GM21367 (cell line): Measurements from ENCODE around the gene IMPDH2.

Experiments used
- ATAC-seq: cut with Tn5 transposase; IDR thresholded peaks from one replicate; pipeline ENCODE4 v1.9.1; 2021; ENCODE audit not compliant: unreplicated experiment

Gene IMPDH2

DNA sequence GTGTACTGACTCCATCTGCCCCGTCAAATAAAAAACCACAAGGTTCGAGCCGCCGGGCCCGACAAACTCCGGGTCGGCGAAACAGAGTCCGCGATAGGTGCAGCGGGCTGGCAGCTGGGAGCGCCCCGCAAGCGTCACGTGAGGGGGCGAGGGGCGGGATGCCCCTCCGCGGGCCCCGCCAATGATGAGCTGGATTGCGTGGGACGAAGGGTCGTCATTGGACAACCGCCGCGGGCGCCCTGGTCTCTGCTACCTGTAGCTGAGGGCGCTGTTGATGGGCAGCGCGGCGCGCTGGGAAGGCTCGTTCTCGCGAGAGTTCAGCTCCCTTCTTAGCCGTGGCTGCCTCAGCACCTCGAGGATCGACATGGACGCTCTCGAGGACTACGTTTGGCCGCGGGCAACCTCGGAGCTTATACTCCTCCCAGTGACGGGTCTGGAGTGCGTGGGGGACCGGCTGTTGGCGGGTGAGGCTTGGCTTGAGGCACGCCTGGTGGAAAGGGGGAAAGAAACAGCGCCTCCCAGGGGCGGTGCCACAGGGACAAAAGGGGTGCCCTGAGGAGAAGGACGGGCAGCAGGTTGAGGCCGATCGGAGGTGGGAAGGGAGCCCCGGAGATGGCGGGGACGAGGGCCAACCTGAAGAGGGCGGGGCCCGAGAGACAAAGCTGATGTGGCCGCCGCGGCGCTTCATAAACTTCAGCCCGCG, 22.0 kb downstream of the IMPDH2 start, which contains the start of gene WDR6:
WDR6 (plus strand) TSS at position 324 of the 703 bp plus-strand sequence; CDS start at position 365, 41 bp downstream.
- peak; percentile 82 for ATAC-seq

DNA sequence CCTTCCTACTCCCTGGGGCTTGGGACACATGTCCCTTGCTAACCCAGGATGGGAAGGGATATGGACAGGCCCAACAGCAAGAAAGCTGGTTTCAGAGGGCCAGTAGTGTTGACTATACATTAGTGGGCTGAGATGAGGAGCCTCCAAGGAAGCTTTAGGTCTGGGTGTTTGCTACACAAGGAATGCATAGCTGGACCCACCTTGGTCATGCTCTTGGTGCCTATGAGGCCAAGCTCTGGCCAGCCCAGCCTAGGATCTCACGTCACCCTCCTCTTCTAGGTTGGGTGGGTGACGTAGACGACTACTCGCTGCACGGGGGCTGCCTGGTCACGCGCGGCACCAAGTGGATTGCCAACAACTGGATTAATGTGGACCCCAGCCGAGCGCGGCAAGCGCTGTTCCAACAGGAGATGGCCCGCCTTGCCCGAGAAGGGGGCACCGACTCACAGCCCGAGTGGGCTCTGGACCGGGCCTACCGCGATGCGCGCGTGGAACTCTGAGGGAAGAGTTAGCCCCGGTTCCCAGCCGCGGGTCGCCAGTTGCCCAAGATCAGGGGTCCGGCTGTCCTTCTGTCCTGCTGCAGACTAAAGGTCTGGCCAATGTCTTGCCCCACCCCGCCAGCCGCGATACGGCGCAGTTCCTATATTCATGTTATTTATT, 22.7 kb downstream of the IMPDH2 start:
- ATAC-seq, result no peak

DNA sequence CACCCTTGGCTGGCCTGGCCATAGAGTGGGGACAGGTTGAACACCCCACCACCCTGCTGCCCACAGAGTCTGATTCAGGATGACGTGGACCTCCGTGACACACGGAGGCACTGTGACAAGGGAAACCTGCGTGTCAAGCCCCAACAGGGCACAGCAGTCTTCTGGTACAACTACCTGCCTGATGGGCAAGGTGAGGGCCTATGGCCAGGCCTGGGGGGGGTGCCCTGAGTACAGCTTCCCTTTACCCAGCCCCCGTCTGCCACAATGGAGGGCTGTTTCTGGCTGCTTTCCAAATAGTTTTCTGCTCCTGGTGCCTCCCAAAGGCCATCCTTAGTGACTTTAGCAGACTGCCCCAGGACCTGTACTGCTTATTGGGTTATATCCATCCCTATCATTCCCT, 23.2 kb downstream of the IMPDH2 start:
- ATAC-seq, result no peak

DNA sequence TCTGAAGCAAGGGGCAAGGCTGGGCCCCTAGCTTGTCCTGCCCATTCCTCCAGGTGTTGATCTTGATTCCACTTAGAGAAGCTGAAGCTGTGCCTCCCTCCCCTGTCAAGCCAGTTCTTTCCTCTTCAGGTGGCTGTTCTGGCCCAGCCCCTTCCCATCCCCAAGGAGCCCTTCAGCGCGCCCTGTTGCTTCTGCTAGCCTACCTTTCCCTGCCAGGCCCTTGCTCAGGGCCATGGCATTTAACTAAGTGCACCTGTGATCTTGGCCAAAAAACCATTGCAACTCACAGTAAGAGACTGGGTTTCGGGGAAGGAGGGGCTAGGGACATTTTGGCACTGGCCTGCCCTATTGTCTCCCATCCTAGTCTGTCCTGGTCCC, 23.9 kb downstream of the IMPDH2 start:
- no peak for ATAC-seq

DNA sequence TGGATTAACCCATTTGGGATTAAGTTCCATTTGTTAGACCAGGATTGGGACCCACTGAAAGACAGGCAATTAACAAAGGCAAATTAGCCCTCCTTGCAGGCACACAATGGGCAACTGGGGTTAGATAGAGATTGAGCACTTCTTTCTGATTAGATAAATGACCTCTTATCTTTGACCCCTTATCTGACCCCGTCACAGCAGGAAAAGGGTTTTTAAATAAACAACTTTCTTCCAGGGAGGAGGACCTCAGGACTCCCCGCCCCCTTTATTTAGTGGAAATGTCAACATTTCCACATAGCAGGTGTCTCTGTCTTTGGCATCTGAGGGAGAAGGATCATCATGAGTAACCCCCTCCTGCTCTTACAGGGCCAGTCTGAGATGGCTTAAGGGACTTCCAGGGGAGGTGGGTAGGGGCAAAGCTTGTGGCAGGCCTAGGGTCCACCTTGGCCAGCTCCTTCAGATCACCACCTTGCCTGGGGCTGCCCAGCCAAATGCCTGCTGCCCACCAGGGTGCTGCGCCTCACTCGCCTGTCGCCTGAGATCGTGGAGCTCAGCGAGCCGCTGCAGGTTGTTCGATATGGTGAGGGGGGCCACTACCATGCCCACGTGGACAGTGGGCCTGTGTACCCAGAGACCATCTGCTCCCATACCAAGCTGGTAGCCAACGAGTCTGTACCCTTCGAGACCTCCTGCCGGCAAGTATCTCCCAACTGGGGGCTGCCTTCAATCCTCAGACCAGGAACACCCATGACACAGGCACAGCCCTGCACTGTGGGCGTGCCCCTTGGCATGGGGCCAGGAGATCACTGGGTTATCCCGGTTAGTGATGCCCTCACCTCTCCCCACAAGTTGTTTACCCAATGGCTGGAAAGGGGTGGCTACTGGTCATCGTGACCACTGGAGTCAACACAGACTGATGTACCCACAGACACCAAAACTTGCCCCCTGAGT, 24.6 kb downstream of the IMPDH2 start:
- no peak for ATAC-seq

DNA sequence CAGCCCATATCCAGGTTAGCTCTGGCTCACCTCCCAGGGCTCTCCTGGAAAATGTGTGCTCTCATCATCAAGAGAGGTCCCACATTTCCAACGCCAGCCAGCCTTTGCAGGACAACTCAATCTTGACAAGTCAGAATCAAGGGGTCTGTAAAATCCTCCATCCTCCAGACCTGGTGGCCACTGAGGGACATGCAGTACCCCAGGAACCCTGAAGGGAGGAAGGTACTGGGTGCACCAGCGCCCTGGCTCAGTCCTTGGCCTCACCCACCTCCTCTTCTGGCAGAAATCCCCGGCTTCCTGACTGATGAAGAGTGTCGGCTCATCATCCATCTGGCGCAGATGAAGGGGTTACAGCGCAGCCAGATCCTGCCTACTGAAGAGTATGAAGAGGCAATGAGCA, 28.0 kb downstream of the IMPDH2 start:
- no peak for ATAC-seq

DNA sequence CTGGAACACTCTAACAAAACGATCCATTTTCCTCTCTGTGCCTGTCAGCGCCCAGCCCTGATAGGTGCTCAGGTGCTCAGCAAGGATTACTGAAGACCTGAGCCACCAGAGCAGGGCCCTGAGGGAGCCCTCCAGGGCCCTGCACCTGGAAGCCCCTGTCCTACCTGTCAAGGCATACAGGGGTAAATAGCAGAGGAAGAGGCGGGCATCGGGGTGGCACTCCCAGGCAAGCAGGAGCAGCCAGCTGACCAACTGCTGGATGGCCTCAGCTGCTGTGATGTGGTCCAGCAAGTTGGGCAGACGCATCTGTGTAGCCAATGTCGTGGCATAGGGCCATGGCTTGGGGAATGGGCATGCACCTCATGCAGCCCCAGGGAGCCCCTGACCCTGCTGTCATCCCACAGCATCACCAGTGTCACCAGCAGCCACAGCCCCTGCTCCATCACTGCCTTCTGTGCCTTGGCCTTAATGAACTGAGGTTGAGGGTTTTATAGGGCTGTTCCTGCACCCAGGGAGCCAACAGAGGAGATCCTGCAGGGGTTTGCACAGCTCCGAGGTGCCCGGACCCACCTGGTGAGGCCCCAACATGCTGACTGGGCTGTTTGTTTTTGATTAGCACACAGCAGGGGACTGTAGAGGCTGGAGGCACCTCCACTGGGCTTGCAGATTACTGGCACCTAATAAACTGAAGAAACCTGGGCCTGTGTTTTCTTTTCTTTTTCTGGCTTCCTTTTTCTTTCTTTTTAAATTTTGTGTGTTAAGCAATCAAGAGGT, 29.9 kb downstream of the IMPDH2 start:
- ATAC-seq, result no peak

DNA sequence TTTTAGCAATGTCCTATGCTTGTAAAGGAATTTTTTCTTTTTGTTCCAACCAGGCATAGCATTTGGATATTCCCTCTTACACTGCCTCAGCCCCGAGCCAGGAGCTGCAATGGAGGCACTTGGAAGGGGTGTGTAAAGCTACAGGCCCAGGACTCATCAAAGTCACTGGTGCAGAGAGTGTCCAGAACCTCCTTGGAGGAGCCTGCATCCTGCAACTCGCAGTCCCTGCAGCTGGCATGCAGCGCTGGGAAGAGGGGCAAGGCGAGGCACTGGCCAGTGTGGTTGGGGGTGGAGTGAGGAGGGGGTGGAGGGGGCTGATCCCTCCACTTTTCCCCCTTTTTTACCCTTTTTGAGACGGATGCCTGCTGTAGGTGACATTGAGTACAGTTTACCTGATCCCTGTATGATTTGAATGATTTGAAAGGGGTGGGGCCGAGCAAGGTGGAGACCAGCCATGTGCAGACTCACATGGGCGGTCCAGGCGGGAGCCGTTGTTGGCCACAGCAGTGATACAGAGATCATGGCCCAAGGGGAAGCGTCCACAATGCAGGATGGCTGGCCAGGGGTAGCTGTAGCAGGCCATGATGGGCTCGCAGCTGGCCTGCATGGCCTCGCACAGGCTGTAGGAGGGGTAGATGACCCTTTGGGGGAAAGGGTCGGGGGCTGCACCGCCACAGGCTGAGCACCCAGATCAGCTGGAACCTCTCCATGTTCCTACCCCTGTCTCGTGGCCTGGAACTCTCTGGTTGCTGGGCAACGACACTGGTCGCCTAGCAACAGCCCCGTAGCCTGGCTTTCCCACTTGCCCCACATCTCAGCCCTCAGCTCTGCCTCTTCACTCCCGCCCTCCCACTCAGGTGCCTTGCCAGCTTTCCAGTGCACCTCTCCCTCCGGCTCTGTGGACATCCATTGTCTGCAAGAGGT, 31.2 kb downstream of the IMPDH2 start:
- no peak for ATAC-seq

DNA sequence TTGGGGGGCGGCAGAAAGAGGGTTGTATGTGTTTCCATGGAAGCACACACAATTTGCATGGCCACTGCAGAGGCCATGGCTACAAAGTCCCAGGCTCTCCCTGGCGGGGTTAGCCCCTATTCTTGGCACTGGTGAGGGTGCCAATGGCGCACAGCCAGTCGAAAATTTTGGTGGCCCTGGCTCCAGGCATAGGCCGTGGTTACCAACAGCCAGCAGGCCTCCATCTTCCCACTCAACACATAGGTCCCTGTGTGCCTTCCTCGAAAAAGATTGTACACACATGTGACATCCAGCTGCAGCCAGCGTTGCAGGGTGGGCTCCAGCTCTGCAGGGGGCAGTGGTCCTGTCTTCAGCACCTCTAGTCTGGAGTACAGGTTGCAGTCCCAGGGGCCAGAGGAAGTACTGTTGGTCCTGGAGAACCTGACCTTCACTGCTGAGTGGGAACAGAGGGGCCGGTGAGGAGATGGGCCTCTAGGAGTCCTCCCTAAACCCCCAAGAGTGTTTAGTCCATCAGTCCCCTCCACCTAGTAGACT, 32.0 kb downstream of the IMPDH2 start:
- no peak for ATAC-seq

DNA sequence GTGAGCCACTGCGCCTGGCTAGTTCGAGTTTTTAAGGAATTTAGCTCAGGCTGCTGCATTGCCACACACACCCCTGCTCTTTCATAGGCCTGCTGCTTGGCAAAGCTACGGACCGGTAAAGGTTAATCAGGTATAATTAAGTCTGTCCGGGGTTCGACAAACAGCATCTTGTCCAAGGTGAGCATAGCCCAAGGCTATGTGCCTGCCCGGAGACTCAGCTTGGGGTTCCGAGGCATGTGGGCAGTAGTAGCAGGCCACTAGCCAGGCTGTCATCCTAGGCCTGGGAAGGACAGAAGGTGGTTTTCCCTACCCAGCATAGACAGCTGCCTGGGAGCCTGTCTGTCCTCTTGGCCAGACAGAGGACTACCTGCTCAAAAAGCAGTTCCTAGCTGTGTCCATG, 32.6 kb downstream of the IMPDH2 start:
- ATAC-seq, result no peak

DNA sequence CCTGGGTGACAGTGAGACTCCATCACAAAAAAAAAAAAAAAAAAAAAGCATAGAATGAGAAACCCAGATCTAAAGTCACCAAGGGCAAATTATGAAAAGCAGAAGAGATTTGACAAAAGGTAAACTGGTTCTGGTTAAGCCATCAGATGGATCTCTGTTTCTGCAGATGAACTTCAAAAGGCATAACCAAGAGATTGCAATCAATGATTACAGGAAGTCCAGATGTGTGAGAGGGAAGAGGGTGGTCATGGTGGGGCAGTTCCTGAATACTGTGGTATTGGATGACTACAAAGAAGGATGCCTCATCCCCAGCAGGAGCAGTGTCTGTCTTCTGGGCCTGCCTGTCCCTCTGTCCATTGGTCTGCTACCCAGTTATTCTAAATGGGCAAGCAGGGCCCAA, 35.4 kb downstream of the IMPDH2 start:
- no peak for ATAC-seq

DNA sequence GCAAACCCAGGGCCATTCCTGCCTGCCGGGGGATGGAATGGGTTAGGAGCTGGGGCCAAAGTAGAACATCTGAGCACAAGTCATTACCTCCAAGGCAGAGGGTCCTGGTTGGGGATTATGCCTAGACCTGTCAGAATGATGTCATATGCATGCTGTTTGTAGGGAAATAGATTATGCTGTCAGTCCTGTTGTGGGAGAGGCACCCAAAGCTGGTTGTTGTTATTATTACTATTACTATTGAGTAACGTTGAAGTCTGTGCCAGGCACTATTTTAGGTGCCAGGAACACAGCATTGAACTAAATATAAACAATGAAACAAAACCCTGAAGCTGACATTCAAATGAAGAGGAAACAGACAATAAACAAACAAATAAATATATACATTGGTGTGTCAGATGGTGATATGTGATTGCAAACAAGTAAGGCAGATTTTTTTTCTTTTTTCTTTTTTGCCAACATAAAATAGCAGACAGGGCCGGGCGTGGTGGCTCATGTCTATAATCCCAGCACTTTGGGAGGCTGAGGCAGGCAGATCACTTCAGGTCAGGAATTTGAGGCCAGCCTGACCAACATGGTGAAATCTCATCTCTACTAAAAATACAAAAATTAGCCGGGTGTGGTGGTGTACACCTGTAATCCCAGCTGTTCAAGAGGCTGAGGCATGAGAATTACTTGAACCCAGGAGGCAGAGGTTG, 37.2 kb downstream of the IMPDH2 start:
- ATAC-seq, result no peak

DNA sequence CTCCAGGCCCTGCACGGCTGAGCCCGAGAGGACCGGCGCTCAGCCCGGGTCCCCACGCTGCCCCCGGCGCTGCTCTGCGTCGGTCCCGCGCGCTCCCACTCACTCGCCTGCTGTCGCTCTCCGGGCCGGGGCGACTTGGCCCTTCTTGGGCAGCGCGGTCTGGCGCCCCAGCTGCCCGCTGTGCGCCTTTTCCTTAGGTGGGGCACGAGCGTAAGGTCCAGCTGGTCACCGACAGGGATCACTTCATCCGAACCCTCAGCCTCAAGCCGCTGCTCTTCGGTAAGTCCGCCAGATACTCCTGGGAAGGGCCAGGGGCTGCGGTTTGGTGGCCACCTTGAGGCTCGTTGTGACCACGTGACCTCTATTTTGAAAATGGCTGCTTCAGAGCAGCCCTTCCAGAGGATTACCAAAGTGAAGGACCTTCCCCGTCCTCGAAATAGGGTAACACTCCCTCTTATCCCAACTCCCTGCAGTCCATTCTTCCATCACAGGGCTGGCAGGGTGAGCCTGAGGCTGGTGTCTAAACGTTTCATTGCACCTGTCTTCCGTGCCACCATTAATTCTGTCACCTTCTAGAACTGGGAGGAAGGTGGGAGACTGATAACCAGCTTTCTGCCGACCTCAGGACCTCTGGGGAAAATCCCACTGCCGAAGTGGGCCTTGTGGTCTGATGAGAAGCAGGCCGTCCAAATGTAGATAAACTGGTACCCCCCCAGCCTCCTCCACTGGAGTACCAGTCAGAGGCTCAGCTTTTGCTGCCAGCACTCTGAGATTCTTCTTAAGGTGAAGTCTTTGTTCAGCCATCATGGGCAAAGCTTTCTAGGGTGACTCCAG, 38.3 kb downstream of the IMPDH2 start:
- peak; percentile 10 for ATAC-seq

DNA sequence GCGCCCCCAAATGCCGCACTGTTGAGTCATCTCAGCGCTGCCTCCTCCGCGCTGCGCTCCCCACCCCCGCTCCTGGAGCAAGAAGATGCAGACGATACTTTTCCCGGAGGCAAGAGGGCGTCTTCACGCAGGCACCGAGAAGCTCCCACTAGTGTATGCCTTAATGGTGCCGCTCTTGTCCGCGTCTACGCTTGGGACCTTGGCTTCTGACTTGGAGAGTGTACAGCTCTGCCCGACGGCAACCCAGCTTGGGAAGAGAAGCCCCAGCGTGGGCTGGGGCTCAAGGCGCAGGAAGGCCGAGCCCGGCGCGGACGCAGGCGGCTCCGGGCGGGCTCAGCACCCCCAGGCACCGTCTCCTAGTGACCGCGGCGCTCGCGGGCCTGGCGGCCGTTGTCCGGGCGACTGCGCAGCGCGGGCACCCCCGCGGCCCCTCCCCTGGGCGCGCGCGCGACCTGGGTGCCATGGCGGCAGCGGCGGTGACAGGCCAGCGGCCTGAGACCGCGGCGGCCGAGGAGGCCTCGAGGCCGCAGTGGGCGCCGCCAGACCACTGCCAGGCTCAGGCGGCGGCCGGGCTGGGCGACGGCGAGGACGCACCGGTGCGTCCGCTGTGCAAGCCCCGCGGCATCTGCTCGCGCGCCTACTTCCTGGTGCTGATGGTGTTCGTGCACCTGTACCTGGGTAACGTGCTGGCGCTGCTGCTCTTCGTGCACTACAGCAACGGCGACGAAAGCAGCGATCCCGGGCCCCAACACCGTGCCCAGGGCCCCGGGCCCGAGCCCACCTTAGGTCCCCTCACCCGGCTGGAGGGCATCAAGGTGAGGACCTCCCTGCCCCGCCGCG, 39.2 kb downstream of the IMPDH2 start, which contains the start of gene P4HTM:
P4HTM (plus strand) TSS at position 446 of the 840 bp plus-strand sequence; CDS start at position 462, 16 bp downstream.
- peak; percentile 61 for ATAC-seq

DNA sequence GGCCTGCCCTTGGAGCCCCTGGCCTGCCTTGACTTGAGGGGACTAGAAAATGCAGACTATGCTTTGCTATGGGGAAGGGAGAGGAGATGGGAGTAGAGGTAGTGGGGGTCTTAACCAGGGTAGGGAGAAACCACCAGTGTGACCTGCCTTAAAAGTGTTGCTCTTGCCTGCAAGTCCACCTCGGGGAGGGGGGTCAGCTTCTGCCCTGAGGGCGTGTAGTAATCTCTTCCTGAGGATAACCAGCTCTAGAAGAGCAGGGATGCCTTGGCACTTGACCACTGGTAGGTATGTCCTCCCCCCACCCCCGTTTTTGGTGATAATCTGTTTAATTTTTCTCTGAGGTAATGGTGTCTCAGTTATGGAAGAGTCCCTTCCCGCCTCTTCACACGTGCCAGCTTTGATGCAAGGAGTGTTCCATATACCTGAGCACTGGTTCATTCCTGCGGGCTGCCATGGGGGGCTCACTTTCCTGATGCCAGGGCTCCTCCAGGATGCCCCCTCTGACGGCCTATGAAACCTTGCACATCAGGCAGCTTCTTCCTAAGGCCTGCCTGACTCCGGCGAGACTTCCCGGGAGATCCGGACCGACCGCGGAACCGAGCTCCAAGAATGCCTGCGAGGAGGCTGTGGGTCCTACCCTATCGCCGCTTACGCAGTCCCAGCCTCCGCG, 39.9 kb downstream of the IMPDH2 start:
- ATAC-seq, result no peak

DNA sequence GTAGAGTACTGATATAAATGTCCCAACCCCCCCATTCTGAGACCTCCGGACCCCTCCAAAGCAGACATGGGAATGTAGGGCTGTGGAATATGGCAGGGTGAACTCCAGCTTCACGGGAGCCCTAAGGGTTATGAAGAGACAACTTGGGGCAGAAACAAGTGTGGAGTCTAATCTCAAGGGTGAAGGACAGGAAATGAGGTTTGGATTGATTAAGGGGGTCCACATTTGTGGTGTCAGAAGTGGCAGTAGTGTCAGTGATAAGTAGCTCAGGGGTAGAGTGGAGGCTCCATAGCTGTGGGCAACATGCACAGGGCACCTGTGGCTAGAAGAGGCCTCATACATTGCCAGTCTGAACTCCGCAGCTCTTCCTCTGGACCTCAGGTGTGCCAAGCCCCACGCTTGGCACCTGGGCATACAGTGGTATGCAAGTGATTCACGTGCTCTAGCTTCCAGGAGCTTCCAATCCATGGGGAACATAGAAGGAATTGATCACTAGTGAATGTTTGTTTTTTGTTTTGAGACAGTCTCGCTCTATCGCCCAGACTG, 43.3 kb downstream of the IMPDH2 start:
- no peak for ATAC-seq
